GM12874 (cell line): ENCODE data around the gene NAALADL2.

Experiments
- CTCF ChIP-seq: IDR thresholded peaks from 2 replicates; pipeline ENCODE4 v1.5.1; 2011; ENCODE audit warnings: low read depth, mild to moderate bottlenecking, control low read depth, low read length, moderate library complexity; ENCODE audit not compliant: insufficient read depth

Gene NAALADL2

GRCh38 chr3:175679568-175679967, 820.4 kb downstream of the NAALADL2 start:
- no peak for TF ChIP-seq CTCF

DNA sequence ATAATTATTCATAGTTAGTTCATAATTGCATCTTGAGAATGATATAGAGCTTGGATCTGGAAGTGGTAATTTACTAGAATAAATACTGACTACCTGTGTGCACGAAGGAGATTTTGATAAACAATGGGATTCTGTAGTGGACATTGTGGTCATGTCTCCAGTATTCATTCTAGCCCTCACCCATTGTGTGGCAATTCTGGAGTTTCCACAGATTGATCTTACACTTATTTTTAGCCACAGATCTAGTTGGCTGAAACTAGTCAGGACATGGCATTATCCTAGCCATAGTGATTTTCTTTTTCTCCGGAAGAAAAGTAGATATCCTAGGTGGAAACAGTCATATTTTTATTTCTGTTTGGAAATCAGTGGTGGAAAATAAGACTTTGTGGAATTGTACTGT, 833.1 kb downstream of the NAALADL2 start:
- no peak for TF ChIP-seq CTCF

- no peak for TF ChIP-seq CTCF
Observed at GRCh38 chr3:175695251-175695650, 836.1 kb downstream of the NAALADL2 start.

DNA sequence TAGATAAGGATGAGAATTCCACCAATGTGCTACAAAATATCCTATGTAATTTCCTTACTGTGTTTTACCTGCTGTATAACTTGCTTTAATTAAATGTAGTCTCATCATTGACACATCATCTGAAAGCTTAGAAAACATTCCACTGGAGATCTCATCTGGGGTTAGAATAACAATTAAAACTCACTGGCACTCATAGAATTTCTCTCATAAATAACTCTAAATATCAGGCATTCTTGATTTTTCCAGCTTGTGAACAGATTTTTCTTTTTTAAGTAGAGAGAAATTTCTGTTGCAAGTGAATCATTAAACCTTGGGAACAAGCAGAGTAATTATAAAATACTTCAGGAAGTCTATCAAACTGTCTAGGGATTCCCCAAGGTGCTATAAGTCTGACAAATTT, 843.8 kb downstream of the NAALADL2 start:
- TF ChIP-seq CTCF = no peak

DNA sequence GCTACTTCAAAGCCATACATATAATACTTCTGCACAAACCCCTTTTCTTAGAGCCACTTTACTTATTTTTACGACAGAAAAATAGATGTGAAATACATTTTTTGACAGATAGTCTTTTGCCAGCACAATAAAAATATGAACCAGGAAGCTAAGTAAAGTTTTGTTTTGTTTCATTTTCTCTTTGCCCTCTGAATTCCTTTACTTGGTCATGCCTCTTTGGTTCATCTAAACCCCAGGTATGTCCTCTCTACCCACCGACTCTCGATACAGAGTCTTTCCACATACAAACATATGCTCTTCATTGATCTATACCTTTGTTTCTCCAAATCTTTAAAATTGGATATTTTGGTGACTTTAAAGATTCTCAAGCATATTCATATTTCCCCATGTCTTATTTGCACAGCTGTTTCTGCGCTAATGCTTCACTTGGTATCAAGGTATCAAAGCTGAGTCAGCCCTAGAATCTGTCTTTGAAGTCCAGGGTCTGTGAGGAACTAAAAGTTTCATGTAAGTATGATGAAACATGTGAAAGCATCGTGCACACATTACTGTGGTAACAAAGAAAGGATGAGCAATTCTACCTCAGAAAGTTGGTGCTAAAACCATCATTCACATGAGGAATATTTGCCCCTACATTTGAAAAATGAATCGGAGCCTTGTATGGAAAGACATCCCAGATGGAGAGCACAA, 845.4 kb downstream of the NAALADL2 start:
- TF ChIP-seq CTCF = no peak

DNA sequence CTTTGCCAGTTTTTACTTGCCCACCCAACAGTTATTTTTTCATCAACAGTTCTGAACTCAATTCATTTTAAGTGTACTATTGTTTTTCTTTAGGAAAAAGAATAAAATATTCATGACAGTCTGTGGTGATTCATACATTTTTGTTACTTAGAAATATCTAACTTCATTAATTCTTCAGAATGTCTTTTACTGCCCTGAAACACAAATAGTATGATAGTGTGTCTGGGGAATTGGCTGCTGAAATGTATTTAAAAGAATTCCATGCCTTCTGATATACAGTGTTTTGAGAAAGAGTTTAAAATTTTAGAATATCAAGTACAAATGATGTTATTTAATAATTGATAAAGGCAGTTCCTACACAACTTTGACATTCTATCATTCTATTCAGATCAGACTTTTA, 854.1 kb downstream of the NAALADL2 start:
- no peak for TF ChIP-seq CTCF

GRCh38 chr3:175716446-175716845, 857.3 kb downstream of the NAALADL2 start:
- TF ChIP-seq CTCF = no peak
